ENCODE results near the gene B2M. TPM values are rescaled to one million over a fixed set of nuclear protein-coding genes. Genes with fewer than 3 reads are reported as not detected.

B2M gene
- total RNA-seq, 6 experiments from 2014 or later = 811 to 1,058 (median 898) TPM

DNA sequence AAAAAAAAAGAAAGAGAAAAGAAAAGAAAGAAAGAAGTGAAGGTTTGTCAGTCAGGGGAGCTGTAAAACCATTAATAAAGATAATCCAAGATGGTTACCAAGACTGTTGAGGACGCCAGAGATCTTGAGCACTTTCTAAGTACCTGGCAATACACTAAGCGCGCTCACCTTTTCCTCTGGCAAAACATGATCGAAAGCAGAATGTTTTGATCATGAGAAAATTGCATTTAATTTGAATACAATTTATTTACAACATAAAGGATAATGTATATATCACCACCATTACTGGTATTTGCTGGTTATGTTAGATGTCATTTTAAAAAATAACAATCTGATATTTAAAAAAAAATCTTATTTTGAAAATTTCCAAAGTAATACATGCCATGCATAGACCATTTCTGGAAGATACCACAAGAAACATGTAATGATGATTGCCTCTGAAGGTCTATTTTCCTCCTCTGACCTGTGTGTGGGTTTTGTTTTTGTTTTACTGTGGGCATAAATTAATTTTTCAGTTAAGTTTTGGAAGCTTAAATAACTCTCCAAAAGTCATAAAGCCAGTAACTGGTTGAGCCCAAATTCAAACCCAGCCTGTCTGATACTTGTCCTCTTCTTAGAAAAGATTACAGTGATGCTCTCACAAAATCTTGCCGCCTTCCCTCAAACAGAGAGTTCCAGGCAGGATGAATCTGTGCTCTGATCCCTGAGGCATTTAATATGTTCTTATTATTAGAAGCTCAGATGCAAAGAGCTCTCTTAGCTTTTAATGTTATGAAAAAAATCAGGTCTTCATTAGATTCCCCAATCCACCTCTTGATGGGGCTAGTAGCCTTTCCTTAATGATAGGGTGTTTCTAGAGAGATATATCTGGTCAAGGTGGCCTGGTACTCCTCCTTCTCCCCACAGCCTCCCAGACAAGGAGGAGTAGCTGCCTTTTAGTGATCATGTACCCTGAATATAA is 2.0 kb downstream of the B2M start:
- TF ChIP-seq, protein P1, sequence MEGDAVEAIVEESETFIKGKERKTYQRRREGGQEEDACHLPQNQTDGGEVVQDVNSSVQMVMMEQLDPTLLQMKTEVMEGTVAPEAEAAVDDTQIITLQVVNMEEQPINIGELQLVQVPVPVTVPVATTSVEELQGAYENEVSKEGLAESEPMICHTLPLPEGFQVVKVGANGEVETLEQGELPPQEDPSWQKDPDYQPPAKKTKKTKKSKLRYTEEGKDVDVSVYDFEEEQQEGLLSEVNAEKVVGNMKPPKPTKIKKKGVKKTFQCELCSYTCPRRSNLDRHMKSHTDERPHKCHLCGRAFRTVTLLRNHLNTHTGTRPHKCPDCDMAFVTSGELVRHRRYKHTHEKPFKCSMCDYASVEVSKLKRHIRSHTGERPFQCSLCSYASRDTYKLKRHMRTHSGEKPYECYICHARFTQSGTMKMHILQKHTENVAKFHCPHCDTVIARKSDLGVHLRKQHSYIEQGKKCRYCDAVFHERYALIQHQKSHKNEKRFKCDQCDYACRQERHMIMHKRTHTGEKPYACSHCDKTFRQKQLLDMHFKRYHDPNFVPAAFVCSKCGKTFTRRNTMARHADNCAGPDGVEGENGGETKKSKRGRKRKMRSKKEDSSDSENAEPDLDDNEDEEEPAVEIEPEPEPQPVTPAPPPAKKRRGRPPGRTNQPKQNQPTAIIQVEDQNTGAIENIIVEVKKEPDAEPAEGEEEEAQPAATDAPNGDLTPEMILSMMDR (IDR thresholded peaks at IDR 0.05) = peak; percentile 55
- Mint-ChIP-seq H3K36me3 (ENCODE audit: low read depth) (peaks cover 45% of the 10 kb centered on the region), H3K4me3 (peak overlapping the region; percentile 99), H3K27me3 (ENCODE audit: insufficient read depth) (peaks cover 8% of the 10 kb centered on the region; the same call in 1 of the 2 replicates), H3K4me1 (ENCODE audit: low read depth) (peaks cover 39% of the 10 kb centered on the region), H3K9me3 (no peaks in the 10 kb centered on the region), H3K27ac (peak overlapping the region; percentile 97)
- peak; percentile 51 for DNase-seq

DNA sequence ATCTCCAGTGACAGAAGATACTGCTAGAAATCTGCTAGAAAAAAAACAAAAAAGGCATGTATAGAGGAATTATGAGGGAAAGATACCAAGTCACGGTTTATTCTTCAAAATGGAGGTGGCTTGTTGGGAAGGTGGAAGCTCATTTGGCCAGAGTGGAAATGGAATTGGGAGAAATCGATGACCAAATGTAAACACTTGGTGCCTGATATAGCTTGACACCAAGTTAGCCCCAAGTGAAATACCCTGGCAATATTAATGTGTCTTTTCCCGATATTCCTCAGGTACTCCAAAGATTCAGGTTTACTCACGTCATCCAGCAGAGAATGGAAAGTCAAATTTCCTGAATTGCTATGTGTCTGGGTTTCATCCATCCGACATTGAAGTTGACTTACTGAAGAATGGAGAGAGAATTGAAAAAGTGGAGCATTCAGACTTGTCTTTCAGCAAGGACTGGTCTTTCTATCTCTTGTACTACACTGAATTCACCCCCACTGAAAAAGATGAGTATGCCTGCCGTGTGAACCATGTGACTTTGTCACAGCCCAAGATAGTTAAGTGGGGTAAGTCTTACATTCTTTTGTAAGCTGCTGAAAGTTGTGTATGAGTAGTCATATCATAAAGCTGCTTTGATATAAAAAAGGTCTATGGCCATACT is 4.0 kb downstream of the B2M start:
- Mint-ChIP-seq H3K4me3 (no peak overlapping the region), H3K27me3 (ENCODE audit: insufficient read depth) (peaks cover 10% of the 10 kb centered on the region), H3K36me3 (ENCODE audit: low read depth) (peaks cover 57% of the 10 kb centered on the region), H3K27ac (peak overlapping the region; percentile 39), H3K4me1 (ENCODE audit: low read depth) (peaks cover 49% of the 10 kb centered on the region), H3K9me3 (no peaks in the 10 kb centered on the region)
- no peak for DNase-seq
- TF ChIP-seq, protein P1 (IDR thresholded peaks at IDR 0.05) = no peak

DNA sequence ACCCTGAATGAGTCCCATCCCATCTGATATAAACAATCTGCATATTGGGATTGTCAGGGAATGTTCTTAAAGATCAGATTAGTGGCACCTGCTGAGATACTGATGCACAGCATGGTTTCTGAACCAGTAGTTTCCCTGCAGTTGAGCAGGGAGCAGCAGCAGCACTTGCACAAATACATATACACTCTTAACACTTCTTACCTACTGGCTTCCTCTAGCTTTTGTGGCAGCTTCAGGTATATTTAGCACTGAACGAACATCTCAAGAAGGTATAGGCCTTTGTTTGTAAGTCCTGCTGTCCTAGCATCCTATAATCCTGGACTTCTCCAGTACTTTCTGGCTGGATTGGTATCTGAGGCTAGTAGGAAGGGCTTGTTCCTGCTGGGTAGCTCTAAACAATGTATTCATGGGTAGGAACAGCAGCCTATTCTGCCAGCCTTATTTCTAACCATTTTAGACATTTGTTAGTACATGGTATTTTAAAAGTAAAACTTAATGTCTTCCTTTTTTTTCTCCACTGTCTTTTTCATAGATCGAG is 4.5 kb downstream of the B2M start:
- Mint-ChIP-seq H3K4me1 (ENCODE audit: low read depth) (peaks cover 43% of the 10 kb centered on the region), H3K36me3 (ENCODE audit: low read depth) (peaks cover 57% of the 10 kb centered on the region), H3K27ac (no peak overlapping the region), H3K9me3 (no peaks in the 10 kb centered on the region), H3K4me3 (no peak overlapping the region), H3K27me3 (ENCODE audit: insufficient read depth) (peaks cover 10% of the 10 kb centered on the region)
- DNase-seq = no peak
- TF ChIP-seq, protein P1 (IDR thresholded peaks at IDR 0.05) = no peak

DNA sequence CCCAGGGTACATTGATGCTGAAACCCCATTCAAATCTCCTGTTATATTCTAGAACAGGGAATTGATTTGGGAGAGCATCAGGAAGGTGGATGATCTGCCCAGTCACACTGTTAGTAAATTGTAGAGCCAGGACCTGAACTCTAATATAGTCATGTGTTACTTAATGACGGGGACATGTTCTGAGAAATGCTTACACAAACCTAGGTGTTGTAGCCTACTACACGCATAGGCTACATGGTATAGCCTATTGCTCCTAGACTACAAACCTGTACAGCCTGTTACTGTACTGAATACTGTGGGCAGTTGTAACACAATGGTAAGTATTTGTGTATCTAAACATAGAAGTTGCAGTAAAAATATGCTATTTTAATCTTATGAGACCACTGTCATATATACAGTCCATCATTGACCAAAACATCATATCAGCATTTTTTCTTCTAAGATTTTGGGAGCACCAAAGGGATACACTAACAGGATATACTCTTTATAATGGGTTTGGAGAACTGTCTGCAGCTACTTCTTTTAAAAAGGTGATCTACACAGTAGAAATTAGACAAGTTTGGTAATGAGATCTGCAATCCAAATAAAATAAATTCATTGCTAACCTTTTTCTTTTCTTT is 5.8 kb downstream of the B2M start:
- Mint-ChIP-seq H3K4me1 (ENCODE audit: low read depth) (peaks cover 43% of the 10 kb centered on the region), H3K27me3 (ENCODE audit: insufficient read depth) (peaks cover 2% of the 10 kb centered on the region), H3K9me3 (no peaks in the 10 kb centered on the region), H3K27ac (no peak overlapping the region), H3K4me3 (no peak overlapping the region), H3K36me3 (ENCODE audit: low read depth) (peaks cover 55% of the 10 kb centered on the region)
- TF ChIP-seq, protein P1 (IDR thresholded peaks at IDR 0.05) = no peak
- no peak for DNase-seq

DNA sequence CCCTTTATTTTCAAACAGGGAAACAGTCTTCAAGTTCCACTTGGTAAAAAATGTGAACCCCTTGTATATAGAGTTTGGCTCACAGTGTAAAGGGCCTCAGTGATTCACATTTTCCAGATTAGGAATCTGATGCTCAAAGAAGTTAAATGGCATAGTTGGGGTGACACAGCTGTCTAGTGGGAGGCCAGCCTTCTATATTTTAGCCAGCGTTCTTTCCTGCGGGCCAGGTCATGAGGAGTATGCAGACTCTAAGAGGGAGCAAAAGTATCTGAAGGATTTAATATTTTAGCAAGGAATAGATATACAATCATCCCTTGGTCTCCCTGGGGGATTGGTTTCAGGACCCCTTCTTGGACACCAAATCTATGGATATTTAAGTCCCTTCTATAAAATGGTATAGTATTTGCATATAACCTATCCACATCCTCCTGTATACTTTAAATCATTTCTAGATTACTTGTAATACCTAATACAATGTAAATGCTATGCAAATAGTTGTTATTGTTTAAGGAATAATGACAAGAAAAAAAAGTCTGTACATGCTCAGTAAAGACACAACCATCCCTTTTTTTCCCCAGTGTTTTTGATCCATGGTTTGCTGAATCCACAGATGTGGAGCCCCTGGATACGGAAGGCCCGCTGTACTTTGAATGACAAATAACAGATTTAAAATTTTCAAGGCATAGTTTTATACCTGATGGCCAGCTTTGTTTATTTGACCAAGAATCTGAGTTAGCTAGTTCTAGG is 7.0 kb downstream of the B2M start:
- Mint-ChIP-seq H3K9me3 (no peaks in the 10 kb centered on the region), H3K36me3 (ENCODE audit: low read depth) (peaks cover 46% of the 10 kb centered on the region), H3K4me1 (ENCODE audit: low read depth) (peaks cover 34% of the 10 kb centered on the region), H3K27me3 (ENCODE audit: insufficient read depth) (peaks cover 2% of the 10 kb centered on the region), H3K27ac (no peak overlapping the region), H3K4me3 (no peak overlapping the region)
- TF ChIP-seq, protein P1 (IDR thresholded peaks at IDR 0.05) = no peak
- no peak for DNase-seq
